Fibroblast of skin of right quadriceps (primary cell): ENCODE data around the gene PFN3.
A peak's percentile ranks its signal among the peaks of the same experiment; 100 is the strongest.
"Not testable (repeated sequence)": the region's sequence is repeated elsewhere in the genome, so short reads cannot be mapped to it uniquely, and the experiment has no call there.

Source experiments
- DNase-seq: peaks from one replicate; pipeline ENCODE4 v3.0.0-alpha.2; 2013

Gene PFN3

GRCh38 chr5:177425196-177425800 is 24.8 kb upstream of the PFN3 start:
- DNase-seq, result no peak

DNA sequence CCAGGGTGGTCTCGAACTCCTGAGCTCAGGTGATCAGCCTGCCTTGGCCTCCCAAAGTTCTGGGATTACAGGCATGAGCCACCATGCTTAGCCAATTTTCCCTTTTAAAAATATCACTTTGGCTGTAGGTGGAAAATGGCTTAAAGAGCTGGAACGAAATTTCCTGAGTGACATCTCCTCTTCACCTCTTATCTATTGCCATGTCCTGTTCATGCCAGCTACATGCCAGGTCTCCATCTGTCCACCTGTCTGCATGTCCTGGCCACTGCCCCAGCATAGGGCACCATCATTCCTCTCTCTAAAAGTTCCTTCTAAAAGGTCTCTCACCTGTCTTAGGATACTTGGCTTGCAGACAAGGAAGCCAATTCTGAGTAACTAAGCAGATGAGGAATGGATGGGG is 23.2 kb upstream of the PFN3 start:
- no peak for DNase-seq

GRCh38 chr5:177421062-177421798 is 20.8 kb upstream of the PFN3 start:
- no peak for DNase-seq

DNA sequence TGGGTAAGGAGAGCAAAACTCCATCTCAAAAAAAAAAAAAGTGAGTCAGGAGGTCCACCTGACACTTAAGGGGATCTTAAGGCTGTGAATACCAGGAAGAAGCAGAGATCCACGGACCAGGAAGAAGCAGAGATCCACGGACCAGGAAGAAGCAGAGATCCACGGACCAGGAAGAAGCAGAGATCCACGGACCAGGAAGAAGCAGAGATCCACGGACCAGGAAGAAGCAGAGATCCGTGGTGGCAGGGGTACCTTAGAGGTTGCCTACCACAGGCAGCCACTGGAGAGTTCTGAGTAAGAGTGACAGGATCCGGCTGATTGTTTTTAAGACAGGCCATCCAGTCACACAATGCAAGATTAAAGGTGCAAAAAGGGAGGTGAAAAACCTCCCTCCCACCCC is 20.0 kb upstream of the PFN3 start:
- not testable (repeated sequence) for DNase-seq

GRCh38 chr5:177419046-177419445 is 18.6 kb upstream of the PFN3 start:
- peak; percentile 62 for DNase-seq

GRCh38 chr5:177417081-177417480 is 16.6 kb upstream of the PFN3 start:
- not testable (repeated sequence) for DNase-seq

- no peak for DNase-seq
These were observed 14.0 kb upstream of the PFN3 start for GRCh38 chr5:177414481-177414880.

DNA sequence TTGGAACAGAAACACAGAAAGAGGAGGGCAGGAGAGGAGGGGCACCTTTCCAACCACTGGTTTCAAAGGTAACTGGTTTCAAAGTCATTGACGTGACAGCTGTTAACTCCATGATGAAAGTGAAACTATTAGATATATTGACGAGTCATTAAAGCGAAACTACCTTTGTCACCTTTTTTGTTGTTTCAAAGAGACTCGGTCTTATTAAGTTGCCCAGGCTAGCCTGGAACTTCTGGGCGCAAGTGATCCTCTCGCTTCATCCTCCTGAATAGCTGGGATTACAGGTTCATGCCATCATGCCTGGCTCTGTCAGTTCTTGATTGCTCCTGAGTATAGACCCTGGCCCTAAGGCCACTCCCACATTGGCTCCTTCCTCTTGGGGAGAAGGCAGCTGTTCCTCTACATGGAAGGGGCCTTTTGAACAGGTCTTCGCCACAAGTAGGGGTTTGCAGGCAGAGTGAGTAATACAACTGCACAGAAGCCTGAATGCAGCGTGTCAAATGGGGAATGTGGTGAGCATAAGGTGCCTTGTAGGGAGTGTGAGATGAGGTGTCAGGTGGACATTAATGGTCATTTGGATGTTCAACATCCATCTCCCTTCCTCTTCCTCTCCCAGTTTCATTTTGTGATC is 12.3 kb upstream of the PFN3 start:
- no peak for DNase-seq

DNA sequence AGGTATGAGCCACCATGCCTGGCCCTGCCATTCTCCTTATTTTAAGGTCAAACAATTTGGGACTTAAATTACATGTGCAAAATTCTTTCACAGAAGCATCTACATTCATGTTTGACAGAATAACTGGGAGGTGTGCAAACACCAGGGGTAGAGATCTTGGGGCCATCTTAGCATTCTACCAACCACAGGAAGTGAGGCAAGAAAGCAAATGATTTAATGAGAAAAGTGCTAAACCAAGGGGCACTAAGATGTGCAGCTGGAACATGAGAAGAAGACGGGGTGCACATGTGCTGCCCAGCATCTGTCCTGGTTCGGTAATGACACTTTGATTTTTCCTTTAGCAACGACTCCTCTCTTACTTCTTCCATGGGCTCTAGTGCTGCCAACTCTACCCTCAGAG is 10.1 kb upstream of the PFN3 start:
- no peak for DNase-seq

DNA sequence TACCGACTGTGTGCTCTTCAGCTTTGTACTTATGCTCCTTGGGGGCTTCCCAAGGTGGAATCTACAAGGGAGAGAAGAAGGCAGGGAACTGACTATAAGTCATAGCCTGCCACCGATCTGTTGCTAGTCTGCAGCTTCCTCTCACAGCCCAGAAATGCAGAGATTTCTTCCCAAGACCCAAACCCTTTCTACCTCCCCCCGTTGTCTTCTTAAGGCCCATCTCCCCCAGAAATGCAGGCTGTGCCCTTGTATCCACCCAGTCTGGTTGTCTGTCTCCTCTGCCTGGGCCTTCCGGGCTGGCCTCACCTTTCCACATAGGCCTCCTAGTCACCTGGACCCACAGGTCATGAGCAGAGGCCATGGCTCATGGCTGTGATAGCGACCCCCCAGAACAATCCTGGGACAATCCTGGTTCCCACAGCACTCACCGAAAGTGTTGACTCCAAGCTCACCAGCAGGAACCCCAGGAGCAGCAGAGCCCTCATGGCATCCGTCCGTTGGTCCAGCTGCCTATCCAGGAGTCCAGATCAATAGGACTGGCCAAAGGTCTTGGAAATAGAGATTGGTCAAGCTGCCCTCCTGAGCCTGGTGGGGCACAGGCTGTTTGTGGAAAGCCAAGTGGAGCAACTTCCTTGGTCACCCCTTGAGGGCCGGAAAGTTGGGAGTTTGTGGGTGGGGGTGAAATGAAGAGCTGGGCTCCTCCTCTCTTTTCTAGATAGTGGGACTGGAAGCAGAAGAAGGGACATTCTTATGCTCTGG is 8.8 kb upstream of the PFN3 start, which contains the start of gene F12:
TSS of gene F12 (minus strand) at position 522 of the 759 bp plus-strand sequence. CDS start at position 485, 37 bp downstream.
- no peak for DNase-seq

- no peak for DNase-seq
These were observed 5.3 kb upstream of the PFN3 start for GRCh38 chr5:177405805-177406204.

- DNase-seq, result no peak
These were observed 4.9 kb upstream of the PFN3 start for GRCh38 chr5:177405312-177405711.

- DNase-seq, result no peak
These were observed 4.2 kb upstream of the PFN3 start for GRCh38 chr5:177404641-177405179.

- peak; percentile 67 for DNase-seq
These were observed 3.6 kb upstream of the PFN3 start for GRCh38 chr5:177403792-177404640.

DNA sequence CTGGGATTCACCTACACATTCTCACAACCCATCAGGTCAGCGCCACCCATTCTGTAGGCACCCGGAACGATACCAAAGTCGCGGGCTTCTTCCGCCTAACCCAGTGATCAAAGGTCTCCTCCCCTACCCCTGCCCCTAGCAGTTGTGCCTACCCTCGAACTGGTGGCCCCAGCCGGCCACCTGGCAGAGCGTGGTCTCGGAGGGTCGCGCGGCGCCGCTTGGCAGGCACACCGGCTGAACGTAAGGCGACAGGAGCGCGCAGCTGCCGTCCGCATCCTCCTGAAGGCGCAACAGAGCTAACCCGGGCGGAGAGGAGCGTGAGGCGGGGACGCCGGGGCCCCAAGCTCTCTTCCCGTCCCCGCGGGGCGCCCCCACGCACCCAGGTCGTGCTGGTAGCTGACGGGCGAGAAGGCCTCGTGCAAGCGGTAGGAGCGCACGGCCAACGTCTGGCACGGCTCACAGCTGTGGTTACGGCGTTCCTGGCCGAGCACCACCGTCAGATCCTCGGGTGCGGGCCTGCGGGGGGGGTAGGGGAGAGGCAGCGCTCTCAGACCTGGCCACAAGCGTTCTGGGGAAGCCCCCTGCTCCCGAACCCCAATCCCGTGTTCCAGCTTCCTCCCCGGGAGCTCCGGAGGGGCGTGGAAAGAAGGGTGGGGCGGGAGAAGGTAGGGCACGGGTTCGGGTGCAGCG is 2.8 kb upstream of the PFN3 start:
- DNase-seq, result no peak

DNA sequence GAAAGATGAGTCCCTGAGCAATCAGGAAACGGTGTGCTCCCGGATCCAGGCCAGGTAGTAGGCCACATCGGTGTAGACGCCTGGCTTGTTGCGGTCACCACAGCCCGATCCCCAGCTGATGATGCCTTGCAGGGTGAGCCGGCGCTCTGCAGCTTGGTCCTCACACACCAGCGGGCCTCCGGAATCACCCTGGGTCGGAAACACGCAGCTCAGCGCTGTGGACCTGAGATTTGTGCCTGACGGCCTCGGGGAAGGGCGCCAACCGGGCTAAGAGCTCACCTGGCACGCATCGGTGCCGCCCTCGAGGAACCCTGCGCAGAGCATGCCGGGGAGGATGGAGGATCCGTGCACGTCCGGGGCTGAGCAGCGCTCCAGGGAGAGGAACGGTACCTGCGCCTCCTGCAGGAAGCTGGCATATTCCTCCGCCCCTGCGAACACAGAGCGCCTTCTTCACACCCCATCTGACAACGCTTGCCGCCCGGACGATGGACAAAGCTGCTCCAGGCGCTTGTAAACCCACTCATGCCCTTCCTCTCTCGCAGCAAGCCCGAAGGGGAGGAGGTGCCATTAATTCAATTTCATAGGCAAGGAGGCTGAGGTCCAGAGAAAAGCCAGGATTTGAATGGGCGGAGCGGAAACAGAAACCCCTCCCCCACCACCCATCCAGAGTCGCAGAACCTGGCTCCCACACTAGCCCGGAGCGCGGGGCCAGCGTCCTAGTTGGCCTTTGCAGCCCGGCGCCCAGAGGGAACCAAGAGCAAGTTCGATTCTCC is 2.0 kb upstream of the PFN3 start:
- peak; percentile 44 for DNase-seq

DNA sequence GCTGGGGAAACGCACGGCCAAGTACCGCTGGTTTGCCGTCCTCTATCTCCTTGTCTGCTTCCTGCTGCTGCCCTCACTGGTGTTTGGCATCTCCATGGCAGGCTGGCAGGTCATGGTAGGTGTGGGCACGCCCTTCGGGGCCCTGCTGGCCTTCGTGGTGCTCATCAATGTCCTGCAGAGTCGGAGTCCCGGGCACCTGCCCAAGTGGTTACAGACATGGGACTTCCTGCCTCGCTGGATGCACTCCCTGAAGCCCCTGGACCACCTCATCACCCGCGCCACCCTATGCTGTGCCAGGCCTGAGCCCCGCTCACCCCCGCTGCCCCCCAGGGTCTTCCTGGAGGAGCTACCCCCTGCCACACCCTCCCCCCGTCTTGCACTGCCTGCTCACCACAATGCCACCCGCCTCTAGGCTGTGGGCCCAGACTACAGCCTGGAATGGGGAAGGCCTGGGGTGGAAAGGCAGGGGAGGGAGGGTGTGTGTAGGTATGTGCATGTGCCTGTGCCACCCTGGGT is 2.5 kb downstream of the PFN3 start:
- DNase-seq, result no peak

- DNase-seq, result no peak
These were observed 3.7 kb downstream of the PFN3 start for GRCh38 chr5:177396807-177397206.

DNA sequence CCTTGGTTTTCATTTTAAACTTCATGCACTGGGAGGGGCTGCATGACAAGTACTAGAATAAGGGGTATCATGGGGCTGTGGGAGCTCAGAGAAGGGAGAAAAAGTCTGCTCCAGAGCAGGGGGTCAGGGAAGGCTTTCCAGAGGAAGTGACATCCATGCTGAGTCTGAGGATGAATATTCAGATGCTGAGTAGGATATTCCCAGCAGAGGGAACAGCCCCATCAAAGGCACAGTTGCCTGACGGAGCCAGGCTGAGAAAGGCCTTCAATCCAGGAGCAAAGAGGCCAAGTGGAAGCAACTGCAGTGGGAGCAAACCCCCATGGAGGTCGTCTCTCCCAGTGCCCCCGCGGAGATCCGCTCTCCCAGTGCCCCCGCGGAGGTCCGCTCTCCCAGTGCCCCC is 4.4 kb downstream of the PFN3 start:
- no peak for DNase-seq

DNA sequence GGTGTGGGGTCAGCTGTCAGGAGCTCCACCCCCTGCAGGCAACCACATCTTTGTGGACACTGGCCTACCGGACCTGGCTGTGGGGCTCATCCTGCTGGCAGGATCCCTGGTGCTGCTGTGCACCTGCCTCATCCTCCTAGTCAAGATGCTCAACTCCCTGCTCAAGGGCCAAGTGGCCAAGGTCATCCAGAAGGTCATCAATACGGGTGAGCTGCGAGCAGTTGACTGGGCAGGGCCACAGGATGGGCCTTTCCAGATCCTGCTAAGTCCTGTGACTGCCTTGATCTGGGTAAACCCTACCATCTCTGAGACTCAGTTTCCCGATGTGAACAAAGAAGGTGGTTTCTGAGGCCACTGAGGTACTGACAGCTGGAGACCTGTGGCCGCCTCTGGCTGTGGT is 6.5 kb downstream of the PFN3 start:
- no peak for DNase-seq
